ENCODE measurements around the gene PPP1R10.

The PPP1R10 gene

DNA sequence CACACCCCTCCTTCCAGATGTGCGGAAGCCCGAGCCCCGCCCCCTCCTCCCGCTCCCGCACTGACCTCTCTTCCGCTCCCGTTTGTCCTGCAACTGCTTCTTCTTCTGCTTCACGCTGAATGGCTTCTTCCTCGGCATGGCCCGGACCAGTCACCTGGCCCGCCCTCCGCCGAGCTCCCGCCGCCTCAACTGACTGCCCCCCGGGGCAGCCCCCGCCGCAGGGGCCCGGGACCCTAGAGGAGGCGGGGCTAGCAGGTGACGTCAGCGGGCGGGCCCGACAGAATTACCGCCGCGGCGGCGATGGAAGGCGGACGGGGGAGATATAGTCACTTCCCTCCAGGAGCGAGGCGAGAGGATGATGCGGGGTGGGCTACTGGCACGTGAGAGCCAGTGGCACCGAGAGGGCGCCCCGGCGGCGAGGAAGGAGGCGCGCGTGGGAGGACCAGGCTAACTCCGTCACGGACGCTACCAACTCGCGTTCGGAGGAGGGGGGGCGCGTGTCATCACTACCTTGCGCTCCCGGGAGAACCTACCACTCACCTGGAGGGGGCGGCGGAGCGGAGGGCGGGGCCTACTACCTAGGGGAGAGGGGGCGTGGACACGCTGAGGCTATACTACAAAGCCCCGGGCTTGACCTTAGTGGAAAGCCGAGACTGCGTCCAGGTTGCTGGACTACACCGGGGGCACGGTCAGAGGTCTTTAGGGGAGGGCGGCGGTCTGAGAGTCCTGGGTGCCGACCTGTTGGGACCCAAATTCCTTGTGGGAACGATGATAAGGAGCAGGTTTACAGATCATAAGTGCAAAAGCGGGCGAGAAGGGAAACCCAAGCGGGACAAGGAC, 60.8 kb downstream of the PPP1R10 start, which contains the start of gene GNL1:
TSS of gene GNL1 (minus strand) at position 424 of the 840 bp plus-strand sequence. CDS start at position 138, 286 bp downstream.
- peak; percentile 64 for DNase-seq (ENCODE audit: low spot score)

DNA sequence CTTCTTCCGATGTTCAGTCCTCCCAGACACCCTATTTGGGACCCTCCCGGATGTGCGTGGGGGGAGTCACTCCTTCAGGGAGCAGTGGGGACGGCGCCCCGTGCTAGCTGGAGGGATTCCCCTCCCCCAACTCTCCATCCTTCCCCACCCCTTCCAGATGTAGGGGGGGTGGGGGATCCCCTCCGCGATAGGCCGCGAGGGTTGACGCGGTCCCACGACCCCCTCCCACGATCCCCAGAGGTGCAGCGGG, 61.3 kb downstream of the PPP1R10 start:
- DNase-seq (ENCODE audit: low spot score) = no peak

DNA sequence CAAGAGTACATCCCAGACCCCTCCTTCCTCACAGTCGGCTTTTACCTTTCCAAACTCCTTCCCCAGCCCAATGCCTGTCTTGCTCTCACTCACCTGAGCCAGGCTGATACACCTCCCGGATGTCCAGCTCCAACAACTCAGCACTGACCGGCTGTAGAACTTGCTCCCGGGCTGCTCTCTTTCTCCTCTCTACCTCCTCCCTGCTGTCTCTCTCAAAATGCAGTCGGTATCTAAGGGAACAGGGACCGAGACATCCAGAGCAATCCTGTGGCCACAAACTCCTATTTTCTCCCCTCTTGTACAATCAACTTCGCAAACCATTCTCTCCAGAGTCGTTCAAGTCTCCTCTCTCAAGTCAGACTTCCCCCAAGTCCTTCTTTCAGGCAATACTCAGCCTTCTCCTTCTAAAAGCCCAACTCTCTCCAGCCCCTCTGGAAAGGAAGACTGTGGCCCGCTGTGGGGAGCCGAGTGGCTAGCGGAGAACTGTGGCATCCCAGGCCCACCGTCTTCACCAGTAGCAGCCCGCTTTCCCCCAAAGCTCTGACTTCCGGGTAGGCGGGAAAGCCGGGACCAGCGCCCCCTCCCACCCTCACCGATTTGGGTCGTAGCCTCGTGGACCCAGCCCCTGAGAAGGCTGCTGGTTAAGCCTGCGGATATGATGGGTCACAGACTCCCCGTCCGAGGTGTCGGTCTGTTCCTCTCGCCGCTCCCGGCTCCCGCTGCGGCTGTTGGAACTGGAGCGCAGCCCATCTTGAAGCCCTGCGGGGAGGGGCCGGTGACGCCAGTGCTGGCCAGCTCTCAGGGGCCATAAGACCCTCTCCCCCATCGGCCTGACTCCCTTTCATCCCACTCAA, 61.9 kb downstream of the PPP1R10 start:
- no peak for DNase-seq (ENCODE audit: low spot score)

- no peak for DNase-seq (ENCODE audit: low spot score)
Observed at GRCh38 chr6:30554404-30554803, 62.6 kb downstream of the PPP1R10 start.

Measured in HuH-7.5 (cell line).